Right ventricle myocardium inferior (tissue), 1 donor: Measurements from ENCODE around the gene FAM229B. TPM values are rescaled to one million over a fixed set of nuclear protein-coding genes. Genes with fewer than 3 reads are reported as not detected.
A peak's percentile ranks its signal among the peaks of the same experiment; 100 is the strongest.
"Not testable (repeated sequence)": the region's sequence is repeated elsewhere in the genome, so short reads cannot be mapped to it uniquely, and the experiment has no call there.

ENCODE experiments used
- ATAC-seq: fragments of 200-7000 bp; cut with Tn5 transposase; one replicate; pipeline ENCODE4 v1.9.1; 2020; ENCODE audit warnings: mild to moderate bottlenecking, moderate library complexity
- DNase-seq: peaks from one replicate; pipeline ENCODE4 v3.0.0; 2021; ENCODE audit errors: missing footprints
- intact Hi-C: fragments of 100-400 bp; cut with DNase I; formaldehyde crosslinking; loops from one replicate; pipeline ENCODE4 v1.11.0; 2022
- total RNA-seq: library from RNA; stranded (reverse); fragmentation: NEBNext Ultra II Directional; extraction: Animal tissue kit (Norgen Biotek cat#: 25700); gene quantifications from one replicate; pipeline ENCODE4 v1.2.1, GENCODE V29; 2021
- donor health status: DM: no; HTN: yes; CAD: no; lungs with severe emphysema.

FAM229B gene
- total RNA-seq, 1 donor from 2014 or later, result 75.1 TPM

DNA sequence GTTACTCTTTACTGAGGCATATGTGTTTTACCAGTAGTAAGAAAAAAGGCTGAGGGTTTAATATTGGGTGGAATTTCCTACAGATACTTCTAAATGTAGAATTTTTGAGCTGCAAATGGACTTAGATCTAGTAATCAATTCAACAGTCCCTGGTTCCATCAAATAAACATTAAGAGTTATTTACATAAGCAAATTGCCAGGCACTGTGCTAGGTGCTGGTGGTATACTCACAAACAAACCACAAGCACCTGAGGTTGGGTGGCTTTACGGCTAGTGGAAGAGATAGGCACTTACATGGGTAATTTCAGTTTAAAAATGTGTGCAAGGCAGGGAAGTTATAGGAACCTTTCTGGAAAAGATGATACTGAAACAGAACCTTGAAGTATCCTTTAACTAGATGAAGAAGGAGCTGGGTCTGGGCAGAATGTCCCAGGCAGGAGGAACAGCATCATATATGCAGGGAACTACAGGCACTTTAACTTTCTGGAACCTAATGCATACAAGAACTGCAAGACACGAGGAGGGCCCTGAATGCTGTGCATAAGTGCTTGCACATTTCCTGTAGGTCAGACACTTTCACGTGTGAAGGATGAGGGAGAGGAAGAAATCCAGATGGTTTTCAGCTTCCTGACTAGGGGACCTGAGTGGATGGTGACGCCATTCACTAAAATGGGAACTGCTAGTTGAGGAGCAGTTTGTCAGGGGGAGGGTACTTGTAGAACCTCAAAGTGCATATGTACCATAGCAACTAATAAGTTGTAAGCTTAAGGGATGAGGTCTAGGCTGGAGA lies 29.0 kb upstream of the FAM229B start:
- no peak for ATAC-seq
- DNase-seq, result no peak
- intact Hi-C loops, result no loop called here

DNA sequence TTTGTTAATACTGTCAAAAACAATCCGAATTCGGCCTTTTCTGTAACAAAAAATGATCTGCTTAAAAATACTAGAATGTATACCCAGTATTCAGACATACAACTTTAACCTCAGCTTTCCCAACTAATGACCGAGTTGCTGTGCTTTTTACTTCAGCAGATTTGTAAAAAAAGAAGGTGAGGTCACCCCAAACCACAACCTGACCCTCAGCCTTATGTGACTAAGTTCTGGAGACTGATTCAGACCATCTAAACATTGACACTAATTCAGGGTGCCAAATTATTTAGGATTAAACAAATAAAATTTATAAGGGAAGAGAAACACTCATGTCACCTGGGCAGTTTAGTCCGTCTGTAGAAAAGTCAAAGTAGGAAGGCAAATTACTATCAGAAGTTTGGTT lies 25.8 kb upstream of the FAM229B start:
- intact Hi-C loops, result no loop called here
- no peak for DNase-seq

GRCh38 chr6:112062966-112063365 lies 24.4 kb upstream of the FAM229B start:
- DNase-seq (no peak), ATAC-seq (no peak)
- intact Hi-C loops, result no loop called here

More for the DNA sequence above, 25.8 kb upstream of the FAM229B start:
- no peak for ATAC-seq

GRCh38 chr6:112065426-112065986 lies 21.9 kb upstream of the FAM229B start:
- intact Hi-C loops, result no loop called here
- DNase-seq, result no peak
- no peak for ATAC-seq

DNA sequence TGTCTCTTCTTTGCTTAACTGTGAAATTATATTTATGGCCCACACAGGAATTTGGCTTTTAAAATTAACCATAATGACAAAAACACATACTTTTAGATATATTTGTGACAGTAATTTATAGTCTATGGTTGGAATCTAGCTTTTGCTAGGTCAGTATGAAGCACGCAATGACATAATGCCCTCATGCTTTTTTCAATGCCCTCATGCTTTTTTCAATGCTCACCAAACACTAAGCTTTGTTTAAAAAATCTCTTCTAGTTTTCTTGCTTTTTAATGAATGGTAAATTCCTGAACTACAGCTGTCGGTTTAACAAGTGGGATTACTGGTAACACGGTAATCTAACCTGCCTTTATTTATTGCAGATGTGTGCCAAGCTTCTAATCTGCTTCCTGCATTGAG lies 20.8 kb upstream of the FAM229B start:
- intact Hi-C loops, result no loop called here
- ATAC-seq (no peak), DNase-seq (no peak)

DNA sequence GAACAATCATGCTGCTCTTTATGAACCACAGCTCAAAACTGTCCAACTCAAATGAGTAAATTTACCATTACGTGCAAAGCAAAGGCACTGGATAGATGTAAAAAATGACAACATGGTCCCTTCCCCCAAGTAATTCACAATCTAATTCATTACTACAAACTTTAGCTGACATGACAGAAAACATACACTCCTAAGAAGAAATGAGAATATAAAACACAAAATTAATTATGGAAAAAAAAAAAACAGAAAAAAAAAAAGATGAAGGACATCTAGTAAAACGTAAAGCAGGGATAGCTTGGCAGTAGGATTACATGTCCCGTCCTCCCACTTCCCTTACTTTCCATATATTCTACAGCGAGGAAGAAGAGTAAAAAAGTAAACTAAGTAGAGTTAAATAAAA lies 5.8 kb upstream of the FAM229B start:
- ATAC-seq (no peak), DNase-seq (no peak)
- intact Hi-C loops, result no loop called here

DNA sequence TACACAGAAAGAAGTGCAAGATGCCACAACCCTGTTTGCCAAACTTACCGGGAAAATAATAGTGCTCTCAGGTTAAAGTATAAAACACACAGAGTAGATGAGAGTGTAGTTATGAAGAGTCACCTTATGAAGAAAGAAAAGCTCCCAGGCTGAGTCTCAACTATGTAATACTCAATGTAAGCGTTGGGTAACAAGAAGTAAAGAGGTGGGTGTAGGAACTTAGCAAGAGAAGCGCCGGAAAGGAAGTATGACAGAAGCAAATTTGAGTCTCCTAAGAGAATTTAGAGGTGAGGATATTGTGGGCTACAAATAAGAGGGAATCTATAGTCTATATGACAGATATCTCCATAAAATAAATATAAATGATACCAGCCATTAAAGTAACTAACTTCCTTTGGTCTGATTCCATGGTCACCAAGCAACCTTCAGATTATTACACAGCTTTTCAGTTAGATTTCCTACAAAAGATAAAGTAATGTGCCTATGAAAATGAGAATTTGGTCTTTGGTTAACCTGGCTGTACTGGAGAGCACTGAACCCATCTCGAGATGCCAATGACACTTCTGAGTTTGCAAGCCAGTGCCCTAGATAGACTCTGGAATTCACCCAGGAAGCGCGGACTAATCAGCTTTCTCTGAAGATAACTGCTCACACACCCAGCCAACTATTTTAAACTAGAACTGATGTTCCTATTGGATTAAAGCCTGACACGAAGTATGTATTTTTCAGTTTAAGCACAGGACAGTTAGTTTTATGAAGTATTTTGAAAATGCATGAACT lies 1.9 kb upstream of the FAM229B start:
- peak; percentile 48 for ATAC-seq
- no peak for DNase-seq
- intact Hi-C loops, result loop anchor here (5.0 kb wide), 1 partner anchor 182 kb away; no protein-coding TSS in a partner anchor

GRCh38 chr6:112086744-112087135 lies 651 bp upstream of the FAM229B start:
- intact Hi-C loops, result loop anchor here (5.0 kb wide), 1 partner anchor 181 kb away; no protein-coding TSS in a partner anchor
- DNase-seq, result no peak
- peak; percentile 14 for ATAC-seq

DNA sequence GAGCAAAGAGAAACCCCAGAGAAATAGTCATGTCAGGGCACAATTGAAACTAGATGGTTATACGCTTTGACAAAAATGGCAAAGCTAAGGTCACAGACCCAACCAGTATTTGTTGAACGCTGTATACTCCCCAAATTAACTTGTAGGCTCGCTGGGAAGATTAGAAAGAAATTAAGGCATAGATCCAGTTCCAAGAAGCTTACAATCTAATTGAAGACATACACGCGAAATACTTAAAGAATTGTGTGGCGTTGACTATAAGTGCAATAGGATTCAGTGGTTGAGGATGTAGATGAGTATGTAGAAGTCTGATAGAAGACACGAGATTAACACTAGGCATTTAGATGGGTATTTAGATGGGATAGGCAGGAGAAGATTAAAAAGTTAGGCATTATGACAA lies 525 bp downstream of the FAM229B start:
- DNase-seq, result no peak
- ATAC-seq, result peak; percentile 3

DNA sequence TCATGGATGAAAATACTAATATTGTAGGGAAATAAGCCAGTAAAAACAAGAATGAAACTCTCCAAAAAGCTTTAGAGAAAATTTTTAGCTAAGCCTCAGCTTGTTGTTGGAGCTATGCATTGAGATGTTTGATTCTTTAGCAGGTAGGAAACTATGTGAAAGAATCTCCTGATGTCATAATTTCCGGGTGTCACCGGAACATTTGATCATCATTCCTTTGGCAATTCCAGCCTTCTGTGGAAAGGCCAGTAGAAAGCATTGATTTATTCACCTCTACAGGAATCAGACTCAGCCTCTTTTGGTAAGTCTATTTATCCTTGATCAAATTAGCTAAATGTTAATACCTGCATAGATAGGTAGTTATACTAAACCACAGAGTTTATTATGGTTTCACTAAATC lies 9.5 kb downstream of the FAM229B start:
- DNase-seq, result no peak
- ATAC-seq, result no peak
- intact Hi-C loops, result no loop called here

More for the DNA sequence above, 525 bp downstream of the FAM229B start:
- intact Hi-C loops, result loop anchor here (5.0 kb wide), 1 partner anchor 179 kb away; no protein-coding TSS in a partner anchor

- intact Hi-C loops, result no loop called here
- ATAC-seq (no peak), DNase-seq (no peak)
These were observed 13.2 kb downstream of the FAM229B start for GRCh38 chr6:112100561-112100960.

GRCh38 chr6:112106026-112106425 lies 18.6 kb downstream of the FAM229B start:
- intact Hi-C loops, ATAC-seq, DNase-seq: not testable (repeated sequence)

- ATAC-seq (no peak), DNase-seq (no peak)
- intact Hi-C loops, result no loop called here
These were observed 19.2 kb downstream of the FAM229B start for GRCh38 chr6:112106562-112106961.

- intact Hi-C loops, result no loop called here
- ATAC-seq (no peak), DNase-seq (no peak)
These were observed 21.9 kb downstream of the FAM229B start for GRCh38 chr6:112109262-112109661.

GRCh38 chr6:112113431-112113830 lies 26.0 kb downstream of the FAM229B start:
- DNase-seq, result no peak
- ATAC-seq, result peak; percentile 35
- intact Hi-C loops, result no loop called here

DNA sequence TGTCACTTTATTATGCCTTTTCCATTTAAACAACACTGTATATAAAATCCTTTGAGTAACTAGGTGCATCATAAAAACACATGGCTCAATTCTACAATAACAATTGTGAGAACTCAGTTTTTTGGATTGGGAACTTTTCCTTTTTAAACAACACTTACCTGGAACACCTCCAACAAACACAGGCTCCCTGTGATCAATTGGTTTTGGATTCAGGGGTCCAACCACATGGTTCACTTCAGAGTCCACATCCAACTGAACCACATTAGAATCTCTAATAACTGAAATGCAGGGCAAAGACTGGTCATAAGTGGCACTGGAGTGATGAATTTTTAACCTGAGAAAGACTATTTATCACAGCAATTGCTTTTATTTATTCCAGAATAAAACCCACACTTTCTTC lies 26.5 kb downstream of the FAM229B start:
- DNase-seq (no peak), ATAC-seq (no peak)
- intact Hi-C loops, result no loop called here

DNA sequence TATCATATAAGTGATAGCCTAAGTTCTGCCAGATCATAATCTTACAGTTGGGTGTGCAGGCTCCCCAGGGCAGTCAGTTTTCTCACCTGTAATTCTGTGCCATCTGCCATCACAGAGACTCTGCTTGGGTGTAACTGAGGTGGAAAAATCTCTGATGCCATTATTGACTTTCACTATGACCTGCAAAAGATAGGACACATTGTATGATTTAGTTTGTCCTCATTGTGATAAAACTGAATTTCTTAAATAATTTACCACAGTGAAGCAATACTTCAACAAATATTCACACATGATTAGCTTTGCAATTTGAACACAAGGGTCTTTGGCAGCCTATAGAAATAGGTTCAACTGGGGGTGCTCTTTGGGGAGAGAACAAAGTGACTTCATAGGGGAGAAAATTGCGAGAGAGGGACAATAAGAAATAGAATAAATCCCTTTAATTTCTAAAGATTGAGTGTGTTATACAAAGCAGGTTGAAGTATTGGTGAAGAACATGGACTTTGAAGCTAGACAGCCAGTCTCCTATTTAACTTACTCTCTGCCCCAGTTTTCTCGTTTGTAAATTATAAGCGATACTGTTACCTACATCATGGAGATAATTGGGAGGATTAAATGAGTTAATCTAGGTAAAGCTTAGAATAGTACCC lies 27.3 kb downstream of the FAM229B start:
- ATAC-seq (no peak), DNase-seq (no peak)
- intact Hi-C loops, result no loop called here

GRCh38 chr6:112116221-112116620 lies 28.8 kb downstream of the FAM229B start:
- intact Hi-C loops, result no loop called here
- DNase-seq (no peak), ATAC-seq (no peak)

DNA sequence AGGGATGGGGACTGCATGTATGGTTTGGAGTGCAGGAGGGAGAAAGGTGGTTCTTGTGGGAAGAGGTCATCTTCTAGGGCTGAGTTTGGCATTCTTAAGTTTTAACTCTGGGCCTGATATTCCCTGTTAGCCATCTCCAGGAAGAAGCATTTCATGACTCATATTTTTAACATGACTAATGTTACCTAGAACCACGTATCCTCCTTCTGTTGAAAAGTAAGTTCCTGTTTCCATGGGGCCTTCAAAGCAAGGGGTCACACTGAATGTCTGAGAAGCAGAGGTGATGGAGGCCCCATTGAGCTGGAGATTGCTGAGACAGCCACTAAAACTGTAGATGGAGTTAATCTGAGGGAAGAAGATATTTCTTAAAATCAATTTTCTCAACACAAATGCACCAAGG lies 30.2 kb downstream of the FAM229B start:
- ATAC-seq (no peak), DNase-seq (no peak)
- intact Hi-C loops, result no loop called here
